Epidermal melanocyte (primary cell): ENCODE measurements around the gene POLE2.
A peak's percentile ranks its signal among the peaks of the same experiment; 100 is the strongest.
"Not testable (repeated sequence)": the region's sequence is repeated elsewhere in the genome, so short reads cannot be mapped to it uniquely, and the experiment has no call there.

Experiments used
- DNase-seq: peaks from one replicate; pipeline ENCODE4 v3.0.0; 2011; ENCODE audit warnings: low spot score; ENCODE audit not compliant: insufficient read length

The POLE2 gene

DNA sequence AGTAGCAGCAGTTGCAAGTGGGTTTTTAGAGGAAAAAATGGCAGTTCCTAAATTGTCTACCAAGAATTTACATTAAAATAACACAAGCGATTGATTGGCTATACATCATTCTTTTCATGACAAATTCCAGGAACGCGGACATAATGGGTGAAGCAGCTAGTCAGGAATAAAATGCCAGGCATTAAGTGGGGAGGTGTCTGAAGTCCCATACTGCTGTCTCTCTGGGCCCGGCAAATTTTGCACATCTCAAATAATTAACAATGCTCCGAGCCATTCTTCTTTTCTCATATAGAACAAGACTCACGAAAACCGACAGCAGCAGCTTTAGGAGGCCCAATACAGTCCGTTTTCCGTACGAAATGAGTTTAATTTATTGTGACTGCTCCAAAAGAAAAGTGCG lies 68.3 kb downstream of the POLE2 start:
- no peak for DNase-seq

- not testable (repeated sequence) for DNase-seq
These were observed 68.7 kb downstream of the POLE2 start for GRCh38 chr14:49619273-49619672.

- no peak for DNase-seq
These were observed 70.0 kb downstream of the POLE2 start for GRCh38 chr14:49617852-49618519.

- no peak for DNase-seq
These were observed 72.2 kb downstream of the POLE2 start for GRCh38 chr14:49615776-49616175.

GRCh38 chr14:49614196-49614595 lies 73.8 kb downstream of the POLE2 start:
- no peak for DNase-seq

DNA sequence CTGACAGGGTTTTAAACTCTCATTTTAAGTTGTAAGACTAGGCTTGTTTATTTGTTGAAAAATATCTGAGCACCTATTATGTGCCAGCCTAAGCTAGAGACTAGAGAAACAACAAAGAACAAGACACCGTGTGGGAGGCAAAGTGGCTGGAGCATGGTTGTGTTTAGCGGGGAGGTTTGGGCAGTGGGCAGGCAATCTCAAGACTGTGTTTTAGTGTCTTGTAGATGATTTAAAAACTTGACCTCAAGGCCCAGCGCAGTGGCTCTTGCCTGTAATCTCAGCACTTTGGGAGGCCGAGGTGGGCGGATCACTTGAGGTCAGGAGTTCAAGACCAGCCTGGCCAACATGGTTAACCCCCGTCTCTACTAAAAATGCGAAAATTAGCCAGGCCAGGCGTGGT lies 75.3 kb downstream of the POLE2 start:
- DNase-seq: no peak

- no peak for DNase-seq
These were observed 75.8 kb downstream of the POLE2 start for GRCh38 chr14:49612251-49612650.

DNA sequence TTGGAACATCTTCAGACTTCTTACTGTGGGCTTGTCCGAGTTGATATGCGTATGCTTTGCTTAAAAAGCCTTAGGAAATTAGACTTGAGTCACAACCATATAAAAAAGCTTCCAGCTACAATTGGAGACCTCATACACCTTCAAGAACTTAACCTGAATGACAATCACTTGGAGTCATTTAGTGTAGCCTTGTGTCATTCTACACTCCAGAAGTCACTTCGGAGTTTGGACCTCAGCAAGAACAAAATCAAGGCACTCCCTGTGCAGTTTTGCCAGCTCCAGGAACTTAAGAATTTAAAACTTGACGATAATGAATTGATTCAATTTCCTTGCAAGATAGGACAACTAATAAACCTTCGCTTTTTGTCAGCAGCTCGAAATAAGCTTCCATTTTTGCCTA lies 80.4 kb downstream of the POLE2 start:
- DNase-seq: no peak

DNA sequence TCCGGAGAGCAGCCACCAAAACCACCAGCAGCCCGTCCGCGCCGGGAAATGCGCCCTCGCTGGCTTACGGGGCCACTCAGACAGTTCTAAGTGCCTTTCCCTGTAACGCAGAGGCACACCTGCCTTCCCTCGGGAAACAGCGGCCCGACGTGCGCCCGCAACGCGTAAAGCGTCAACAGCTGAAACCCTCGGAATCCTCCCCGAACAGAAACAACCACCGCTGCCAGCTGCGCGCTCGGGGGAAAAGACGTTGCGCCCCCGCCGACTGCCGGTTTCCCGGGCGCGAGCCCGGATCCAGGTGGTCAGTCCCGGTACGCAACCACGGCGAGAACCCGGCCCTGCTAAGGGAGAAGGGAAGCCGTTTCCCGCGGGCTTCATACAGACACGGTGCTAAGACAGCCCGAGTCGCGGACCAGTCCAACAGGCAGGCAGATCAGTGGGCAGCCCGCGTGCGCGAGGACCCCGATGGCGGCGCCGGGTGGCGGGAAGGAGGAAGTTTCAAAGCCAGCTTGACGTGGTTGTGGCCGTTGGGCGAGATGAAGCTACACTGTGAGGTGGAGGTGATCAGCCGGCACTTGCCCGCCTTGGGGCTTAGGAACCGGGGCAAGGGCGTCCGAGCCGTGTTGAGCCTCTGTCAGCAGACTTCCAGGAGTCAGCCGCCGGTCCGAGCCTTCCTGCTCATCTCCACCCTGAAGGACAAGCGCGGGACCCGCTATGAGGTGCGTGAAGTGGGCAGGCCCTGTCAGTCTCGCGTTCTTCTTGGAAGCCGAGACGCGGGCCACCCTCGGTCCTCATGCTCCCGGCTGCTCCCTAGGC lies 89.3 kb downstream of the POLE2 start, which contains the start of gene LRR1:
LRR1 (plus strand) TSS at position 456 of the 816 bp plus-strand sequence; CDS start at position 537, 81 bp downstream.
- DNase-seq: peak; percentile 61

GRCh38 chr14:49598189-49598484 lies 89.9 kb downstream of the POLE2 start:
- no peak for DNase-seq

- DNase-seq: no peak
These were observed 93.5 kb downstream of the POLE2 start for GRCh38 chr14:49594347-49595091.
